Stomach smooth muscle (tissue), 2 donors: ENCODE data around the gene PRMT1.
A peak's percentile ranks its signal among the peaks of the same experiment; 100 is the strongest.
"Not testable (repeated sequence)": the region's sequence is repeated elsewhere in the genome, so short reads cannot be mapped to it uniquely, and the experiment has no call there.

Experiments
- H3K27ac ChIP-seq: one replicate; pipeline ENCODE4 v1.7.0; 2013; ENCODE audit warnings: mild to moderate bottlenecking, low read length, inconsistent platforms
- H3K27me3 ChIP-seq, 2 donors: one replicate each; pipeline ENCODE4 v1.7.0; 2013; ENCODE audit warnings: low read length in 2 of 2; ENCODE audit not compliant: insufficient read depth in 2 of 2, control insufficient read depth in 1 of 2
- H3K36me3 ChIP-seq, 2 donors: one replicate each; pipeline ENCODE4 v1.7.0; 2013; ENCODE audit warnings: low read length in 2 of 2; ENCODE audit not compliant: control insufficient read depth in 2 of 2, insufficient read depth in 2 of 2
- H3K4me1 ChIP-seq: one replicate; pipeline ENCODE4 v1.7.0; 2013; ENCODE audit warnings: low read length; ENCODE audit not compliant: control insufficient read depth, insufficient read depth
- H3K4me3 ChIP-seq, 2 donors: one replicate each; pipeline ENCODE4 v1.7.0; 2013; ENCODE audit warnings: low read length in 2 of 2
- H3K9ac ChIP-seq, 2 donors: one replicate each; pipeline ENCODE4 v1.7.0; 2013; ENCODE audit warnings: low read length in 2 of 2, mild to moderate bottlenecking in 1 of 2
- H3K9me3 ChIP-seq, 2 donors: one replicate each; pipeline ENCODE4 v1.7.0; 2013; ENCODE audit warnings: low read length in 2 of 2; ENCODE audit not compliant: control insufficient read depth in 2 of 2
- donor health status: healthy.
- donor health status: Pancreatic carcinoma.

The PRMT1 gene

DNA sequence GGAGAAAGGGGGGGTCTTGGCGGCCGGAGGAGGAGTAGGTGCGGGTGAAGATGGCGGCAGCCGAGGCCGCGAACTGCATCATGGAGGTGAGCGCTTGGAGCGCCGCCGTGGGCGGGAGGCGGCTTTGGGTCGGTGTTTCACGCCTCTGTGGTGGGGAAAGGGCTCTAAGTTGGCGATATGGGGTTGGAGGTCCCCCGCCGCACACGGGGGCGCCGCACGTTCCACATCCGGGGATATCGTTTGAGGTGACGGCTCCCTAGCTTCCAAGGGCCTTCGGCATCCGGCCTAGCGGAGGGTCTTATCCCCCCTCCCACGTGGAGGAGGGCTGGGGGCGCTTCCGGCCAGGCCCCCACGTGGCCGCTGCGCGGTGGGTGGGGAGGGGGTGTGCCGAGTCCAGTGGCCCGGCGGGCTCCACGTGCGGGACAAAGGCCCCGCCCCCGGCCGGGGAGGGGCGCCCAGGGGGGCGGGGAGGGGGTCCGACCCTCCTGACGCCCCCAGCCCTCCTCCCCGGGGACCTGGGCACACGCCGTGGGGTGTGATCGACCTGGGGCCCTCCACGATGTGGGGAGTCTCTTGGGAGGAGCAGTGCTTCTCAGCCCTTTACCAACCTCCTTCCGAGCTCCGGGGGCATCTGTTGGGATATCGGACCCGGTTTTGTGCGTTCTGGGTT lies at the start of gene PRMT1:
PRMT1 (plus strand) TSS at position 41 of the 670 bp plus-strand sequence; CDS start at position 51, 10 bp downstream.
- H3K9ac ChIP-seq = peak within 1 kb of the TSS; percentile 97 to 98
- H3K36me3 ChIP-seq = peaks cover 7 to 8% of the 10 kb centered on the region in 2 donors
- H3K9me3 ChIP-seq = no peaks in the 10 kb centered on the region
- peak within 1 kb of the TSS; percentile 96 for H3K27ac ChIP-seq
- peak within 1 kb of the TSS; percentile 94 to 96 for H3K4me3 ChIP-seq
- H3K4me1 ChIP-seq = peaks cover 34% of the 10 kb centered on the region
- H3K27me3 ChIP-seq = no peaks in the 10 kb centered on the region

DNA sequence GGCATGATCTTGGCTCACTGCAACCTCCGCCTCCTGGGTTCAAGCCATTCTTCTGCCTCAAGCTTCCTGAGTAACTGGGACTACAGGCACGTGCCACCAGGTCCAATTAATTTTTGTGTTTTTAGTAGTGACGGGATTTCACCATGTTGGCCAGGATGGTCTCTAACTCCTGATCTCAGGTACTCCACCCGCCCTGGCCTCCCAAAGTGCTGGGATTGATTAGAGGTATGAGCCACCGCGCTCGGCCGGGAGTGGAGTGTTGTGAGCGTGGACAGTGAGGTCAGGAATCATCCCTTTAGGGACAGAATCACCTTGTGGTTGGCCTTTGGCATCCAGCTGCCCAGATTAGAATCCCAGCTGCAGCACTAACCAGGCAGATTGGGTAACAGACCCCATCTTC lies 47.4 kb upstream of the PRMT1 start:
- H3K9me3 ChIP-seq = no peaks in the 10 kb centered on the region
- H3K27me3 ChIP-seq = no peaks in the 10 kb centered on the region
- H3K9ac ChIP-seq = no peak overlapping the region
- no peak overlapping the region for H3K4me3 ChIP-seq
- peaks cover 15% of the 10 kb centered on the region for H3K4me1 ChIP-seq
- no peak overlapping the region for H3K27ac ChIP-seq
- H3K36me3 ChIP-seq = peaks cover 8 to 10% of the 10 kb centered on the region in 2 donors

DNA sequence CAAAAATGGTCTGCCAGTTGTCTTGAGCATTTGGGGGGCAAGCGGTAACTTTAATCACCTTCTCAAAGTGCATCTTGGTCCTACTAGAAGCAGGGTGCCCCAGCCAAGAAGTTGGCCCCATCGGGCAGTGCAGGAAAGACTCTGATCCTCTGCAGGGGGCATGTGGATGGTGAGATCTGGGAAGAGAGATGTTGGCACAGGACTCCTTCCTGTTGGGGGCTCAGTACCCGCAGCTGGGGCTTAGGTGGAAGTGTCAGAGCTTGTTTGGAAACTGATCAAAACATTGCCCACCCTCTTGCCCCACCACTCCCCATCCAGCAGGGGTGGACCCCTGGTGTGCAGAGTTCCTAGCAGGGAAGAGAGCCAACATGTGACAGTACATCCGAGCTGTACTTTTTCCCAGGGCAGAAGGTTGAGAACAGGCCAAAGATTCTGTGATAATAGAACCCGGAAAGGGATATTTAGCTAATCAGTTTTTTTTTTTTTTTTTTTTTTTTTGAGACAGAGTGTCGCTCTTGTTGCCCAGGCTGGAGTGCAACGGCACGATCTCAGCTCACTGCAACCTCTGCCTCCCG lies 46.0 kb upstream of the PRMT1 start:
- Histone ChIP-seq H3K27ac (peak overlapping the region; percentile 37), H3K9ac (peak overlapping the region in 1 of 2 donors; percentile 42), H3K9me3 (no peaks in the 10 kb centered on the region), H3K4me1 (peaks cover 18% of the 10 kb centered on the region), H3K36me3 (peaks cover 10 to 13% of the 10 kb centered on the region in 2 donors), H3K4me3 (peak overlapping the region in 1 of 2 donors; percentile 15), H3K27me3 (no peaks in the 10 kb centered on the region)

DNA sequence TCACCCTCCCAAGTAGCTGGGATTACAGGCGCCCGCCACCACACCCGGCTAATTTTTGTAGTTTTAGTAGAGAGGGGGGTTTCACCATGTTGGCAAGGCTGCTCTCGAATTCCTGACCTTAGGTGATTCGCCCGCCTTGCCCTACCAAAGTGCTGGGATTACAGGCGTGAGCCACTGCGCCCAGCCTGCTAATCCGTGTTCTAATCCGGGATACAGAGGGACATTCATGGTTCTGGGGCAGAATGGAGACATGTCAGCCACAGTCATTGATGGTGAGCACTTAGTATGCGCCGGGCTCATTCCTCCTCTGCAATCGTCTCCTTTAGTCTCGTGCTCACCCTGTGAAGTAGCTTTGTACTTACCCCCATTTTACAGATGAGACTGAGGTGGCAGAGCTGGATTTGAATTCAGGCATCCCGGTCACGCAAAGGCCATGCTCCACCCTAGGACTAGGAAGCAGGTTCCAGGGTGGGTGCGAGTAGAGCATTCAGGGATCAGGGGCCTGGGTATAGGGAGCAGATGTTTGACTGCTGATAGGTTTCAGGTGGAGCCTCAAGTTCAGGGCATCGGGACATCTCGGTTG lies 45.4 kb upstream of the PRMT1 start:
- no peak overlapping the region for H3K27ac ChIP-seq
- no peaks in the 10 kb centered on the region for H3K27me3 ChIP-seq
- no peak overlapping the region for H3K9ac ChIP-seq
- H3K4me3 ChIP-seq = no peak overlapping the region
- no peaks in the 10 kb centered on the region for H3K9me3 ChIP-seq
- peaks cover 11 to 16% of the 10 kb centered on the region in 2 donors for H3K36me3 ChIP-seq
- peaks cover 23% of the 10 kb centered on the region for H3K4me1 ChIP-seq

DNA sequence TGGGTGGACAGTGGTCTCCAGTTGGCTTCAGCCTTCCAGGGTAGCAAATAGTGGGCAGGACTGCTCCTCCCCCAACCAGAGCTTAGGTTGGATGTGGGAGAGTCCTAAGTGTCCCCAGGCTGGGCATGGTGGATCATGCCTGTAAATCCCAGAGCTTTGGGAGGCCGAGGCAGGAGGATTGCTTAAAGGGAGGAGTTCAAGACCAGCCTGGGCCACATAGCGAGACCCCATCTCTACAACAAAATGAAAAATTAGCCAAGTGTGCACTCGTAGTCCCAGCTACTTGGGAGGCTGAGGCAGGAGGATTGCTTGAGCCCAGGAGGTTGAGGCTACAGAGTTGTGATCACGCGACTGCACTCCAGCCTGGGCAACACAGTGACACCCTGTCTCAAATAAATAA lies 44.5 kb upstream of the PRMT1 start:
- Histone ChIP-seq H3K27me3 (no peaks in the 10 kb centered on the region), H3K9me3 (no peaks in the 10 kb centered on the region), H3K27ac (no peak overlapping the region), H3K9ac (no peak overlapping the region), H3K36me3 (peaks cover 11% of the 10 kb centered on the region in 2 donors), H3K4me1 (peaks cover 29% of the 10 kb centered on the region), H3K4me3 (no peak overlapping the region)

DNA sequence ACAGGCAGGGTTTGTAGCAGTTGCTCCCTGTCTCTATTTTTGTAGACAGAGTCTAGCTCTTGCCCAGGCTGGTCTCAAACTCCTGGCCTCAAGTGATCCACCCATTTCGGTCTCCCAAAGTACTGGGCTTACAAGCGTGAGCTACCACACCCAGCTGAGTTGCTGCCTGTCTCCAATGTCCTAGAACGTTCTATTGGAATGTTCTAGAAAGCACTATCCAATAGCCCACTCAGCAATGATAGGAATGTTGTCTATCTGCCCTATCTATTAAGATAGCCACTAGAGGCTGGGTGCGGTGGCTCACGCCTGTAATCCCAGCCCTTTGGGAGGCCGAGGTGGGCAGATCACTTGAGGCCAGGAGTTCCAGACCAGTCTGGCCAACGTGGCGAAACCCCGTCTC lies 43.8 kb upstream of the PRMT1 start:
- Histone ChIP-seq H3K36me3 (peaks cover 11% of the 10 kb centered on the region in 2 donors), H3K4me1 (peaks cover 30% of the 10 kb centered on the region)
- not testable (repeated sequence) for H3K27me3 ChIP-seq, H3K4me3 ChIP-seq, H3K9ac ChIP-seq, H3K9me3 ChIP-seq, H3K27ac ChIP-seq

DNA sequence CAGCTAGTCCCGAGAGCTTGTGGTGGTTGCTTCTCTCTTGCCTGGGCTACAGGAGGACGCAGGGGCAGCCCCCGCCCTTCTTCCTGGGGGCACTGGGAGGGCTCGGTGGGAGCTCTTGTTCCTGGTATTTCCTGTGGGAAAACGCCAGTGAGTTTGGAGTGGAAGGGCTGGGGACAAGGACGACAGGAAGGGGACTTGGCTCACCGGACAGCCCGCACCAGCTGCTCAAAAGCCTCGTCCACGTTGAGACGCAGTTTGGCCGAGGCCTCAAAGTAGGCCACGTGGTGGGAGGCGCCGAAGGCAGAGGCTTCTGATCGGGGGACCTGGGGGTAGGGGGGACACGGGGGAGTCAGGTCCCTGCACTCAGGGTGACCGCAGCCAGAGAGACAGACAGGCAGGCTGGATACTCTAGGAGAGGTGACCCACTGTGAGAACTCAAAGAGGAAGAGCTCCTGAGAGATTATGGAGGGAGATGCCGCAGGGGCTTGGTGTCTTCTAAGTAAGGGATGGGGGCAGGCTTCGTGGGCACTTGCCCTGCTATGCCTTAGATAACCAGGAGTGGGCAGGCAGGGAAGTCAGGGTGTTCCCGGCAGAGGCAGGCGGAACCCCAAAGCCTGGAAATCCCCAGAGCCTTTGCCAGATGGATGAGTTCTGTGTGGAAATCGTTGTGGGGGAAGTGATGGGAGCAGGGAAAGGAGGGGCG lies 41.4 kb upstream of the PRMT1 start:
- Histone ChIP-seq H3K4me3 (no peak overlapping the region), H3K27me3 (no peaks in the 10 kb centered on the region), H3K9me3 (no peaks in the 10 kb centered on the region), H3K27ac (peak overlapping the region; percentile 24), H3K4me1 (peaks cover 35% of the 10 kb centered on the region), H3K36me3 (peaks cover 11% of the 10 kb centered on the region in 2 donors), H3K9ac (no peak overlapping the region)

DNA sequence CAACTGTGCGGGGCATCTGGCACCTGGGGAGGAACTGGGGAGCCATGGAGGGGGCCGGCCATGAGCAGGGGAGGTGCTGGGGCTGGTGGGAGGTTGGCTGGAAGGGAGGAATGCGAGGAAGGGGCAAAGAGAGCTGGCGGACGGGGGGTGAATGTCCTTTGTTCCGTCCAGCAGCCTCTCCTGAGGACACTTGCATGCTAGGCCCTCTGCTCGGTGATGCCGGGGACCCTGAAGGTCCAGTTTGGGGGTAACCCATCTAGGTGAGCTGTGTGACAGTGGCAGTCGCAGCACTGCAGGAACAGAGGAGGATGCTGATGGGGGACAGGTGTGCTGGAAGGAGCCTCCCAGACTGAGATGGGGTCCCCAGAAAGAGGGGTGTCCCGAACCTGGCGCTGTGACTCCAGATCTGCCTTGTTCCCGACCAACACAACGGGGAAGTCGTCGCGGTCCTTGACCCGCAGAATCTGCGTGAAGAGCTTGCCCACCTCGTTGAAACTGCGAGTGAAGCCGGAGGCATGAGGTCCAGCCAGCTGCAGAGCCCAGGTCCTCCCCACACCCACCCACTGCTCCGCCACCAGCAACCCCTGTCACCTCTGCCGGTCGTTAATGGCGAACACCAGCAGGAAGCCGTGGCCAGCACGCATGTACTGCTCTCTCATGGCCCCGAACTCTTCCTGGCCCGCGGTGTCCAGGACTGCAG lies 40.7 kb upstream of the PRMT1 start:
- no peak overlapping the region for H3K4me3 ChIP-seq
- H3K27me3 ChIP-seq = no peaks in the 10 kb centered on the region
- peak overlapping the region in 1 of 2 donors; percentile 29 for H3K9ac ChIP-seq
- peaks cover 36% of the 10 kb centered on the region for H3K4me1 ChIP-seq
- no peaks in the 10 kb centered on the region for H3K9me3 ChIP-seq
- H3K27ac ChIP-seq = no peak overlapping the region
- H3K36me3 ChIP-seq = peaks cover 11% of the 10 kb centered on the region in 2 donors

DNA sequence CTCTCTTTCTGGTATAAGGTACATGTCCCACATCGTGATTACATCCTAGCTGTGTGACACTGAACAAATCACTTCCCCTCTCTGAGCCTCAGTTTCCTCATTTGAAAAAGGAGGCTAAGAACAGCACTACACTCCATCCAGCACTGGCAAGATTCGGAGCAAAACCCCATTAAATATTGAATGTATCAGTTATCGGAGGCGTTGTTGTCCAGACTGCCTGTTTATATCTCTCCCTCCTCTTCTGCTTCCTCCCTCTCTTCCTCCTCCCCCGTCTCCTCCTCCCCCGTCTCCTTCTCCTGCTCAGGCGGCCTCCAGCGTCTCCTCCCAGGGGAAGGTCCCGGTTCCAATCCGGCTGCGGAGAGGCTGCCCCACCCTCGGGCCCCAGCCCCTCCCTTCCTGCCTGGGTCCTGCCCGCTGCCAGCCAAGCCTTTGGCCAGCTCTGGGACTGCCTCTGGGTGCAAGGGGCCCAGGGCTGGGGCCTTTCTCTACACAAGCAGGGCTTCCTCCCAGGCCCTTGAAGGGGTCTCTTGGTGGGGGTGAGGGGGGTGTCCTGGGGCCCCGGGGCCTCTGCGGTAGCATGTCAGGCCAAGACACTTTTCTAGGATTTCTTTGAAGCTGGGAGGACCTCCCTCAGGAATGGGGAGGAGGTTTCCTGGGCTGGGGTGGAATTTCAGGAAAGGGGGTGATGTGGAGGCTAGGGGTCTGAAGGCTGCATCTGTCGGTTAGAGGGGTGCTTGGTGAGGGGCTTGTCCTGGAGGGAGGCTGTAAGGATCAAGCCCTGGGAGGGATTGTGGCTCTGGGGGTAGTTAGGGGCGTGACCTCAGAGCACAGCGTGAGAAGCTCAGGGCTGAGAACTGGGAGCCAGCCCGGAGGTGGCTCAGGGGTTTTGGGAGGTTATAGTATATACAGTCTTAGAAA lies 39.0 kb upstream of the PRMT1 start:
- Histone ChIP-seq H3K36me3 (peaks cover 11% of the 10 kb centered on the region in 2 donors), H3K9ac (peak overlapping the region; percentile 67 to 68), H3K4me1 (peaks cover 42% of the 10 kb centered on the region), H3K27ac (peak overlapping the region; percentile 100), H3K9me3 (no peaks in the 10 kb centered on the region), H3K27me3 (no peaks in the 10 kb centered on the region), H3K4me3 (peak overlapping the region; percentile 71 to 99)
